GM12872 (cell line): ENCODE measurements around the gene MGAT1.

Experiments used
- TF ChIP-seq, protein P1 (sequence below): IDR thresholded peaks from 3 replicates; pipeline ENCODE4 v1.5.1; 2011; ENCODE audit warnings: low read depth, mild to moderate bottlenecking, low read length, moderate library complexity; ENCODE audit not compliant: insufficient read depth

Gene MGAT1

GRCh38 chr5:180806351-180807011 lies 3.9 kb upstream of the MGAT1 start:
- TF ChIP-seq, protein P1, sequence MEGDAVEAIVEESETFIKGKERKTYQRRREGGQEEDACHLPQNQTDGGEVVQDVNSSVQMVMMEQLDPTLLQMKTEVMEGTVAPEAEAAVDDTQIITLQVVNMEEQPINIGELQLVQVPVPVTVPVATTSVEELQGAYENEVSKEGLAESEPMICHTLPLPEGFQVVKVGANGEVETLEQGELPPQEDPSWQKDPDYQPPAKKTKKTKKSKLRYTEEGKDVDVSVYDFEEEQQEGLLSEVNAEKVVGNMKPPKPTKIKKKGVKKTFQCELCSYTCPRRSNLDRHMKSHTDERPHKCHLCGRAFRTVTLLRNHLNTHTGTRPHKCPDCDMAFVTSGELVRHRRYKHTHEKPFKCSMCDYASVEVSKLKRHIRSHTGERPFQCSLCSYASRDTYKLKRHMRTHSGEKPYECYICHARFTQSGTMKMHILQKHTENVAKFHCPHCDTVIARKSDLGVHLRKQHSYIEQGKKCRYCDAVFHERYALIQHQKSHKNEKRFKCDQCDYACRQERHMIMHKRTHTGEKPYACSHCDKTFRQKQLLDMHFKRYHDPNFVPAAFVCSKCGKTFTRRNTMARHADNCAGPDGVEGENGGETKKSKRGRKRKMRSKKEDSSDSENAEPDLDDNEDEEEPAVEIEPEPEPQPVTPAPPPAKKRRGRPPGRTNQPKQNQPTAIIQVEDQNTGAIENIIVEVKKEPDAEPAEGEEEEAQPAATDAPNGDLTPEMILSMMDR = no peak

- TF ChIP-seq, protein P1 = no peak
Measured at GRCh38 chr5:180804129-180804618, 1.6 kb upstream of the MGAT1 start.

GRCh38 chr5:180803181-180804128 lies 849 bp upstream of the MGAT1 start:
- TF ChIP-seq, protein P1 = 0 out of 3 replicates have a peak, but pooled peaks have one; percentile 15

GRCh38 chr5:180801596-180802324 lies 846 bp downstream of the MGAT1 start:
- TF ChIP-seq, protein P1 = no peak

GRCh38 chr5:180799902-180800801 lies 2.5 kb downstream of the MGAT1 start:
- TF ChIP-seq, protein P1 = no peak

GRCh38 chr5:180799194-180799593 lies 3.4 kb downstream of the MGAT1 start:
- TF ChIP-seq, protein P1 = no peak; the same call in 2 of the 3 replicates
